Putamen (tissue), 1 donor: ENCODE measurements around the gene GPBP1.

ENCODE experiments used
- DNase-seq: peaks from one replicate; pipeline ENCODE4 v3.0.0-alpha.2; 2016; ENCODE audit warnings: low spot score

Gene GPBP1

DNA sequence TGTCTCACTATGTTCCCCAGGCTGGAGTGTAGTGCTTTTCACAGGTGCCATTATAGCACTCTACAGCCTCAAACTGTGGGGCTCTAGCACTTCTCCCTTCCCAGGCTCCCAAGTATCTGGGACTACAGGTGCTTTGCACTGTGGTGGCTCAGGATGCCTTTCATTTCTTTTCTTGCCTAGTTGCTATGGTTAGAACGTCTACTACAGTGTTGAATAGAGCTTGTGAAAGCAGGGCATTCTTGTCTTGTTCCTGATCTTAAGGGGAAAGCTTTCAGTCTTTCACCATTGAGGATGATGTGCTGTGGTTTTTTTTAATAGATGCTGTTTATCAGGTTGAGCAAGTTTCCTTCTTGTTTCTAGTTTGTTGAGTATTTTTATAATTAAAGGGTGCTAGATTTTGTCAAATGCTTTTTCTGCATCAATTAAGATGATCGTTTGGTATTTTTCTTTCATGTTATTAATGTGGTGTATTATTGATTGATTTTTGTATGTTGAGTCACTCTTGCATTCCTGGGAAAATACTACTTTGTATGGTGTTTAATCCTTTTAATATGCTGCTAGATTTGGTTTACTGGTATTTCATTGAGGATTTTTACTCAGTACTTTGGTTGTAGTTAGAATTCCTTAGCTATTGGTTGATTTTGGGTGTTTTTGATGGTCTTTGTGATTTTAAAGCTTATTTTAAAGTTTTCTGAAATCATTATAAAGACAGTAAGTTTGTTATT lies 35.6 kb downstream of the GPBP1 start:
- DNase-seq: no peak

DNA sequence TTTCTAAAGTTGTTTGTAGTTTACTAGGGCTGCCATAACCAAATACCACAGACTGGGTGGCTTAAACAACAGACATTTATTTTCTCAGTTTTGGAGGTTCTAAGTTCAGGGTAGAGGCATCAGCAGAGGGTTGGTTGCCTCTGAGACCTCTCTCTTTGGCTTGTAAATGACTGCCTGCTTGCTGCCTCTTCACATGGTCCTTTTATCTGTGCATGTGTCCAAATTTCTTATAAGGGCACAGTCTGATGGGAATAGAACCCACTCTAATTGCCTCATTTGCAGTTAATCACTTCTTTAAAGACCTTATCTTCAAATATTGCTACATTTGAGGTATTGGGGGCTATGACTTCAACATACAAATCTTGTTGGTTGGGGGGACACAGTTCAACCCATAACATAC lies 36.8 kb downstream of the GPBP1 start:
- no peak for DNase-seq

DNA sequence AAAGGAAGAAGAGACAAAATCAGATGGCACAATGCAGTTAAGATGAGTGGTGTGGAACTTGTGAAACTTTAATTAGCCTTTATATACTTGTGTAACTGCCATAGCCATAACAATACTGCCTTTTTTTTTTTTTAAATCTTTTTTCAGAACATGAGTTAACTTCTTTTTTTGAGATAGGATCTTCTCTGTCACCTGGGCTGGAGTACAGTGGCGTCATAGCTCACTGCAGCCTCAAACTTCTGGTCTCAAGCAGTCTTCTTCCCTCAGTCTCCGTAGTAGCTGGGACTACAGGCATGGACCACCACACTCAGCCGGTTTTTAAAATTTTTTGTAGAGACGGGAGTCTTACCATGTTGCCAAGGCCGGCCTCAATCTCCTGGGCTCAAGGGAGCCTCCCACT lies 37.2 kb downstream of the GPBP1 start:
- DNase-seq: no peak

DNA sequence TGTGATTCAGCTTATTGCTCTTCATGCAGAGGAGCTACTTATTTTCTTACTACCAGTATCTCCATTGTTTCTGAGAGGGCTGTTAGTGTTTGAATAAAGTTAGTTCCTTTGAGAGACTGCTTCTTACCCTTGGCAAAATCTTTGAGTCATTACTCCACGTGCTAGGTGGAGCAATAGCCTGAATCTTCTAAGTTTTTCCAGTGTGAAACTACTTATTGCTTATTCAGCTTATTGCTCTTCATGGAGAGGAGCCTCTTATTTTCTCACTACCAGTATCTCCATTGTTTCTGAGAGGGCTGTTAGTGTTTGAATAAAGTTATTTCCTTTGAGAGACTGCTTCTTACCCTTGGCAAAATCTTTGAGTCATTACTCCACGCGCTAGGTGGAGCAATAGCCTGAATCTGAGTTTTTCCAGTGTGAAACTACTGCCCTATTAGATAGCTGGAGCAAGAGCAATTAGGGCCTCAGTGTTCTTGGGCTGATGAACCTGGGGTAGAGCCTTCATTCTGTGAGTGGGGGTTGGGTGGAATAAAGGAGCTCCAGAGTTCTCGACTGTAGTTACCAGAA lies 41.9 kb downstream of the GPBP1 start:
- no peak for DNase-seq

DNA sequence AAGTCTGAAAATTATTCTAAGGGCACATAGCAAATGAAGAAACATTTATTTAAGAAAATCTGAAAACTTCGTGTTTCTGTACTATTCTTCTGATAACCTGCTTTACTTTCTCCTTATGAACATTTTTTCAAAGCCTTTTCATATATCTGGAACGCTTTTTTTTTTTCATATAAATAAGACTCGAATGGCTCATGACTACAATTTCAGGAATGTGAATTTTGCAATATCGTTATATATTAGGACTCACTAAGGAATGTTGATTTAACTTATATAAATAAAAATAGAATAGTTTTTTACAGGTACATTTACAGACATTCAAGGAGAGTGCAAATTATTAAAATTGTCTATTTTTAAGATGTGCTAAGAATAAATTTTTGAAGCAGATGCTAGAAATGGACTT lies 42.9 kb downstream of the GPBP1 start:
- no peak for DNase-seq

DNA sequence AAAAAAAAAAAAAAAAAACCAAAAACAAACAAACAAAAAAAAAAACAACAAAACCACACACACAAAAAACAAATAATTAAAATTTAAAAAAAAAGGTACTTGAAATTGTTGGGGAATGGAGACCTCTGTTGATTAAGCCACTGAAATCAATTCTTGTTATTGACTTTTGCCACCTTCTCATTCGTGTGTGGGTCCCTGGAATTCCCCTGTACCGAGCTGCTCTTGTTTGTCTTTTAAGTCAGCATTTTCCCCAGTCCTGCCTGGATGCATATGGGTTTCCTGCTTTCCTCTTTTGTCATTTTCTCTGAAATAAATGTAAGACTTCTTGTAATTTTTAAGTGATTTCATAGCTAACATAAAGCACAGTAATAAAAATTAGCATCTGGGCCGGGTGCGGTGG lies 45.5 kb downstream of the GPBP1 start:
- DNase-seq: no peak

DNA sequence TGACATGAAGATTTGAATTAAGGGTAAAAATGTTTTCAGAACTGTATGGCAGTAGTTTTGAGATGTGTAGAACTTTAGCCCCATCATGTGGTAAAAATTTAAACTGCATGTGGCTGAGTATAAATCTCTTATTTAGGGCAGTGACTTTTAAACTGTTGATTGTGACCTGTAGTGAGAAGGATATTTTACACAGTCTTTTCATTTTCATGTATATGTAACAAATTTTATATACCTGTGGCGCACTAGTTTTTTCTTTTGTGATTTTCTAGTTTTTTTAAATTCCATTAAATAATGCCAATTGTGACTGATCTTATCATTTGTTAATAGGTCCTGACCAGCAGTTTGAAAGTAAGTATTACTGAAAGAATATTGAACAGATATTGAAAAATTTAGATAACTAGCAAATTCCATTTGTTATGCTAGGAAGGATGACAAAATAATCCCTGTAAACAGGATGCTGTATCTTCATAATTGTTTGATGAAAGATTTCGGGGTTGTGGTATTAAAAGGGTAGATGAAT lies 47.2 kb downstream of the GPBP1 start:
- DNase-seq: peak; percentile 55

DNA sequence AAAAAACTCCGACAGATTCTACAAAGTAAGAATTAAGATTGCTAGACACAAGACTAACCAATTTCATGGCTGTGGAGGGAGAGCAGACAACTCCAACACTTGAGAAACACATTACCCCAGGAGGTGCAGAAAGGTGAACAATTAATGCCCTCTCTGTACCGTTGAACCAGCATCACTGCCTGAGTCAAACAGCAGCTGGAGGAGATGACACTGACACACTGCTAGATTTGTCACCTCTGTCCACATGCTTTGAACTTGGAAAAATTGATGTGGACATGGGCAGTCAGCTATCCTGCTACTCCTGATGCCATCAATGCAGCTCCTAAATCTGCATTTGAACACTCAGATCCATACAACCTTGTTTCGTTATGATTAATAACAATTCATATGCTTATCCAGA lies 51.7 kb downstream of the GPBP1 start:
- no peak for DNase-seq

DNA sequence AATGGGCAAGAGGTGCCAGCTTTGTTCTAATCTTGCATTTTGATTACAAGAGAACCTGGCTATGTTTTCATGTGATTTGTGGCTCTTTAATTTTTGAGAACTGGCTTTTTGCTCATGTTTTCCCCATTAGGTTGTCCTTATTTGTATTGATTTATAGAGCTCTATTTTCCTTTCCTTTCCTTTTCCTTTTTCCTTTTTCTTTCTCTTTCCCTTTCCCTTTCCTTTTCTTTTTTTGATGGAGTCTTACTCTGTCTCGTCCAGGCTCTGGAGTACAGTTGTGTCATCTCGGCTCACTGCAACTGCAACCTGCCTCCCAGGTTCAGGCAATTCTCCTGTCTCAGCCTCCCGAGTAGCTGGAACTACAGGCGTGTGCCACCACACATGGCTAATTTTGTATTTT lies 55.5 kb downstream of the GPBP1 start:
- DNase-seq: no peak

DNA sequence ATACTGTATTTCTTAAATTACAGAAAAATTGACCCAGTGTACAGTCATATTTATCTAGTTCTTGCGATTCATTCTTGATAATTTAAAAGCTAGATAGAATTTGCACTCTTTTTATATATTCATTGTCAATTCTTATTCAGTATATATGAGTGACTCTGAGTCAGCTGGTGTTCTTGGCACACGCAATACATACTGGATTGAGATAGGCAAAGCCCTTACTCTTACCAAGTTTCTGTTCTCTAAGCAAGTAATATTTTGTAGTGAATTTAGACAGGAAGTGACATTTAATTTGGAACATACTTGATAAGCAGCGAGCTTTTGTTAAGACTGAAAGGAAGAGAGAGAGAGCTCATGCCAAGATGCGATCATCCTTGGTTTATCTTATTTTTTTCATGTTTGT lies 57.7 kb downstream of the GPBP1 start:
- DNase-seq: no peak

DNA sequence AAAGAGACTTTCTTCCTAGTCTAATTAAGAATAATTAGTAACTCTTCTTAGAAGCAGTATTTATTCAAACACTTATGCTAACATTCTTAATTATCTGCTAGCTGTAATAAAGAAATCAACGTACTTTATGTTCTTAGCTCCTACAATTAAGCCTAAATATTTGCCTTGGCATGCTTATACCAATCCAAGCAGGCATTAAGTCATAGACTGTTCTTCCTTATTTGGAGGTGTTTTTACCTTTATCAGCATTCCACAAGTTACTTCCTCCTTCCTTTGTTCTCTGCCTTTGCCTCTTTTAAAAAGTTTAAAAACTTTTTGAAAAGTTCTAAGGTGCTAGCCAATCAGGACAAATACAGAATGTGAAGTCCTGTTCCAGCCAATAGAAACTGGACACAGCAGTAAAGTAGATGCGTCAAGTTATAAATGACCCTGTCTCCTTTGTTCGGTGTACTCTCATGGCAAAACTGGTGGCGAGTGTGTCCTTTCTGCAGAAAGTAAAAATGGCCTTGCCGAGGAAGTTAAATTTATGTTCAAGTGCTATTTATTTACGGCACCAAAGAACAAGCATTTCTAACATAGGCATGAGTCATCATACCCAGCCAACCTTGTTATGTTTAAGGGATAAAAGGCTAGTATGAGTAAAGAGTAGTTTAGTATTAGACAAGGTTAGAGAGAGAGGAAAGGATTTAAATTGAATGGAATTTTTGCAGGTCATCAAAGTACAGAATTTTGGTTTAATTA lies 58.6 kb downstream of the GPBP1 start:
- no peak for DNase-seq

DNA sequence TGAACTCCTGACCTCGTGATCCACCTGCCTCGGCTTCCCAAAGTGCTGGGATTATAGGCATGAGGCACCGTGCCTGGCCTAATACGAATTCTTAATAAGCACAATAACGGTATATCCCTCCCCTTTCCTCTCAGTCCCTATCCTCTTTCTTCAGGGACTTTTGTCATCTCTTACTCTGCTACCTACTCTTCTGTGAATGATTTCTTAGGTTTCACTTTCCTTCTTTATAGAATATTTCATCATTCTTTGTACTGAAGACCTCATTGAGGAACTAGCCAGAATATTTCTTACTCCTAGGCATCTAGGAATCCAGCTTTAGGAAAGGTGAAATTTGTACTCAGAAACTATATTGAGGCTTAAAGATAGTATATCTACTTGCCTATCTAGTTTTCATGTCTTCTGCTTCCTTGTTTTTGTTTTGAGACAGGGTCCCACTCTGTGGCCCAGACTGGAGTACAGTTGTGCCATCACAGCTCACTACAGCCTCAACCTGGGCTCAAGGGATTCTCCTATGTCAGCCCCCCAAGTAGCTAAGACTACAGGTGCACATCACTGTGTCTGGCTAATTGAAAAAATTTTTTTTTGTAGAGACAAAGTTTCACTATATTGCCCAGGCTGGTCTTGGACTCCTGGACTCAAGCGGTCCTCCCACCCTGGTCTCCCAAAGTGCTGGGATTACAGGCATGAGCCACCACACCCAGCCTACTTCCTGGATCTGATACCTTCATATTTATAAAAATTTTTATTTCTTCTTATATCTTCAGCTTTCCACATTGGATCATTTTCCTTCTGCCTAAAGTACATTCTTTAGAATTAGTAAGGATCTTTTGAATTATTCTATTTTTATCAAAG lies 69.7 kb downstream of the GPBP1 start:
- DNase-seq: no peak

DNA sequence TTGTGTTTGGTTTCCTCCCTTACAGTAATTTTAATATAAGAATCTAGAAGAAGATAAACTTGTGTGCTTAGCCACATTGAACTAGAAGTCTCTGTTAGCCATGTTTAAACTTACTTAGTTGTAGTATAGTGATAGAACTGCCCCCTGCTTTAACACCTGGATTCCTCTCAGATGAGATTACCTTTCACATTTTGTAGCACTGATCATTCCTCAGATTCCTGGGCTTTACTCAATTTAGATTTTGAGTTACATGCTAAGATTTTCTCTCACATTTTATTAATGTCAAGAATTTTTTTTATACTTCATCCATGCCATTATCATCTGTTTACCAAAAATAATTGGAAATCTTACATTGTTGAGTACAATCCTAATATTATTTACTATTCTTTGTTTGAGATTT lies 70.5 kb downstream of the GPBP1 start:
- no peak for DNase-seq

DNA sequence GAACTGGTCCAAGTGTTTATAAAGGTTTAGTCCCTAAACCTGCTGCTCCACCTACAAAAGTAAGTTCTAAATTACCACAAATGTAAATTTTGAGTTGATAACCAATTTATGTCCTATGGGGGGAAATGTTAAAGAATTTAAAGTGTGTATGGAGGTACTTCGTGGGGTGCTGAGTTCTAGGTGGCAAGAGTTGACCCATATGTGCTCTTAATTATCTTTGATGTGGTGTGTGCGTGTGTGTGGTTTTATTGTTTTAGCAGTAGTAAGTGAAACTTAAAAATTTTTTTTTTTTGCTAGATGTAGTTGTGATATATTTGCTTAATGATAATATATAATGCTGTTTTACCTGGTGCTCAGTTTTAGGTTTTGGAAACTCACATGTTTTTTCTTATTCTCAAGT lies 72.6 kb downstream of the GPBP1 start:
- no peak for DNase-seq

DNA sequence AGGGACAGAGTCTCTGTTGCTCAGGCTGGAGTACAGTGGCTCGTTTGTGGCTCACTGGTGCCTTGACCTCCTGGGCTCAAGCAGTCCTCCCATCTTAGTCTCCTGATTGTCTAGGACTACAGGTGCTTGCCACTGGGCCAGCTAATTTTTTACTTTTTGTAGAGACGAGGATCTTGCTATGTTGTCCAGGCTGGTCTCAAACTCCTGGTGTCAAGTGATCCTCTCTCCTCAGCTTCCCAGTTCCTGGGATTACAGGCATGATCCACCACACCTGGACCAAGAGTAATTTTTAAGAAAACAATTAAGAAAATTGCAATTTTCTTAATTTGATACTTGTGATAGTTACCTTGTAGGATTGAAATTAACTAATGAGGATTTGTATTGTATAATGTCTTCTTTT lies 73.9 kb downstream of the GPBP1 start:
- DNase-seq: no peak

DNA sequence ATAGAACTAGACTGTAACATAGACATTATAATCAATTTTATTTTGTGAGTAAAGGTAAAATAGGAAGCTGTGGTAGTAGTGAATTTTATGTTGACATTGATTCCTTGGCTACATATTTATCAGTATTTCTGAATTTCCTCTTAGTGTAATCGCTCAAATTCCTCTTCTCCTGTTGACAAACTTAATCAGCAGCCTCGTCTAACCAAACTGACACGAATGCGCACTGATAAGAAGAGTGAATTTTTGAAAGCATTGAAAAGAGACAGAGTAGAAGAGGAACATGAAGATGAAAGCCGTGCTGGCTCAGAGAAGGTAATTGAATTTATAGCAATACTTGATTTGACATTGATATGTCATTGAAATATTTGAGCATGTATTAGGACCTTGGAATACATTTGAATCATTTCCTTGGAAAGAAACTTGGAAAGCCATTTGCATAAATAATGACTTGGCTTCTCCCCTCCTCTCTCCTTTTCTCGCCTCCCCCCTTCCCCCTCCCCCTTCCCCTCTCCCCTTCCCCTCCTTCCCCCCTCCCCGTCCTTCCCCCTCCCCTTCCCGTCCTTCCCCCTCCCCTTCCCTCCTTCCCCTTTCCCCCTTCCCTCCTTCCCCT lies 75.5 kb downstream of the GPBP1 start:
- no peak for DNase-seq

DNA sequence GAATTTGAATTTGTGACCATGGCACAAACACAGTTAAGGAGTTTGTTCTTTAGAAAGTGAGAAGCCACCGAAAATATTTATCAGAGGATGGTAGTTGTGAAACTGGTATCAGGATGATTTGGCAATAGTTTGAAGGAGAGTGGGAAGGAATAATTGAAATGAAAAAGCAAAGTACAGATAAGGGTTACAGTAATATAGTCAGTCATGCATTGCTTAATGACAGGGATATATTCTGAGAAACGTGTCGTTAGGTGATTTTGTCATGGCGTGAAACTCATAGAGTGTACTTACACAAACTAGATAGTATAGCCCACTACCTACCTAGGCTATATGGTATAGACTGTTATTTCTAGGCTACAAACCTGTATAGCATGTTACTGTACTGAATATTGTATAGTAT lies 84.2 kb downstream of the GPBP1 start:
- DNase-seq: no peak

DNA sequence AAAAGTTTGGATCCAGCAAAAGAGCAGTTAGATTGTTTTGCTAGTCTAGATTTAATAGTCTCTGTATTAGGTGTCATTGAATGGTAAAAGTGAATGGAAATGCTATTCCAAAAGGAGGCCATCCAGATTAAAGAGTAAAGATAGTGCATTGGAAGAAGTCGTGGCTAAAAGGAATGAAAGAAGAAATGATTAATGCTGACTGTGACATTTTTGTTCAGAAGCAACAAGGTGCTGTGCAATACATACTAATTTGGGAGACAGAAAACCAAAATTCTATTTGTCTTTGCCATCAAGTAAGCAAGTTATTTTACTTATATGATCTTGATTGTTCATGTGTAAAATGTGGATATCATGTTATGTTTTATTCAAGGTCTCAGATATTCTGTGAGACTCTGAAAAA lies 85.1 kb downstream of the GPBP1 start:
- DNase-seq: no peak

DNA sequence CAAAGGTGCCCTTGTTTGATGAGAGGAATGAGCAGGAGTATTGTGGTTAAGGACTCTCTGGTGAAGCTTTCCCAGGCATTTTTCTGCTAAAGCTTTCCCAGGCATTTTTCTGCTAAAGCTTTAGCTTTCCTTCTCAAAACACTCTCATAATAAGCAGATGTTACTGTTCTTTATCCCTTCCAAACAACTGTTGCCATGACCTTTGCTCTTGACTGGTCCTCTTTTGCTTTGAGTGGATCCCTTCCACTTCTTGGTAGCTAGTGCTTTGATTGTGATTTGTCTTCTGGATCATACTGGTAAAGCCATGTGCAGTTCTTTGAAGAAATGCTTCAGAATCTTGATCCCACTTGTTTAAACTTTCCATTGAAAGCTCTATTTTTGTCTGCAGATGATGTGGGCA lies 85.8 kb downstream of the GPBP1 start:
- DNase-seq: no peak

DNA sequence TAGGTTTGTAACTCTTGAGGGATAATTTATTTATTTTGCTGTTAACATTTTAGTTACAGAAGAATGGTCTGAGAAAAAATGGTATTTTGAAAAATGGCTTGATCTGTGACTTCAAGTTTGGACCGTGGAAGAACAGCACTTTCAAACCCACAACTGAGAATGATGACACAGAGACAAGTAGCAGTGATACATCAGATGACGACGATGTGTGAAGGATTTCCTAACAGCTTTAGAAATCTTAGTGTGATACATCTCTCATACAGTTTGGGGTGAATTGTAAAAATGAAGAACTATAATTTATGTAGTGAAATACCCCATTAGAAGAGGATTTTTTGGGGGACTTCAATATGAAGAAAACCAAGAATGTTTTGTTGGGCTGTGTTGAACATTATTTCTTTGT lies 88.7 kb downstream of the GPBP1 start:
- DNase-seq: no peak

DNA sequence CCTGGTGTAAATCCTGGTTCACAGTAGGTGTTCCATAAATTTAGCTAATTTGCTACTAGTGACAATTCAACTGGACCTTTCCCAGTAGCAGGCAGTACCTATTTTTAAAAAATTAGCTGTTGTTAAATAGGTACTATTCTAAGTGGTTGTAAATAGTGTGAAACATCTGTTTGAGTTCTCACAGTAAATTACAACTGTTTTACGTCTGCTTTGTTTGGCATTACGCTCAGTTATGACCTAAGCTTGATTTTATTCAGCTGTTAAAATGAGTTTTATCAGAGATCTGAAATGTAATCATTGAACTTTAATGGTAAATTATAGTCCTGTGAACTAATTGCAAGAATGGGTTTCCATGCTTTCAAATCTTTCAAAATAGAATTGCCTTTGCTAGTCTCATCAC lies 93.9 kb downstream of the GPBP1 start:
- no peak for DNase-seq

DNA sequence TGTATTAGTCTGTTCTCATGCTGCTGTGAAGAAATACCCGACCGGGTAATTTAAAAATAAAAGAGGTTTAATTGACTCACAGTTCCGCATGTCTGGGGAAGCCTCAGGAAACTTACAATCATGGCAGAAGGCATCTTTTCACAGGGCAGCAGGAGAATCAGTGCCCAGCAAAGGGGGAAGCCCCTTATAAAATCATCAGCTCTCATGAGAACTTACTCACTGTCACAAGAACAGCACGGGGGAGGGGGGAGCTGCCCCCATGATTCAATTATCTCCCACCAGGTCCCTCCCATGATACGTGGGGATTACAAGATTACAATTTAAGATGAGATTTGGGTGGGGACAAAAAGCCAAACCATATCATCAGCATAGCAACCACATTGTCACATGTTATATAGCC lies 102.5 kb downstream of the GPBP1 start:
- DNase-seq: no peak
